Suprapubic skin (tissue), 3 donors: ENCODE results near the gene GVQW3.

Source experiments
- POLR2A ChIP-seq, 2 donors: fragments of 450-650 bp; IDR thresholded peaks; one replicate each; pipeline ENCODE4 v1.6.1; 2017; ENCODE audit warnings: antibody characterized with exemption in 2 of 2, mild to moderate bottlenecking in 2 of 2, moderate library complexity in 2 of 2
- TF ChIP-seq, protein P1 (sequence below), 2 donors: fragments of 200-600 bp in 1 of 2; fragments of 450-650 bp in 1 of 2; sonication (generic) in 1 of 2; IDR thresholded peaks; one replicate each; pipeline ENCODE4 v1.5.1; 2016 to 2019; ENCODE audit warnings: antibody characterized with exemption in 2 of 2, mild to moderate bottlenecking in 1 of 2, moderate library complexity in 1 of 2

DNA sequence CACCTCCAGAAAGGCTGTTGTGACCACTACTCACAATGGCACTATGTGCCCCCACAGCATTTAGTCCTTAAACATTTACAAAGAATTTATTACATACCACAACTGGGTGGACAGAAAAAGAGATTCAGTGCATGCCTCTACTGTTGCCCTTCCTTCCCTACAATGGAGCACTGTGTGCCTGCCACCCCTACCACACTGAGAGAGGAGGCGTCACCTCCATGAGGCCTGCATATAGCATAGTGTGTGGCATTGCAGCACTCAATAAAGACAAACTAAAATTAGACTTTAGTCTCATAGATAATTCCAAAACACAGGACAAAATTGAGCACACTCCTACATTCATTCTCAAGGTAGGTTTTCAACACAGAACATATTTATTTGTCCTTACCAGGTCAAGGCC, 26.0 kb upstream of the GVQW3 start:
- no peak for TF ChIP-seq POLR2A (IDR thresholded peaks at IDR 0.05)
- TF ChIP-seq, protein P1, sequence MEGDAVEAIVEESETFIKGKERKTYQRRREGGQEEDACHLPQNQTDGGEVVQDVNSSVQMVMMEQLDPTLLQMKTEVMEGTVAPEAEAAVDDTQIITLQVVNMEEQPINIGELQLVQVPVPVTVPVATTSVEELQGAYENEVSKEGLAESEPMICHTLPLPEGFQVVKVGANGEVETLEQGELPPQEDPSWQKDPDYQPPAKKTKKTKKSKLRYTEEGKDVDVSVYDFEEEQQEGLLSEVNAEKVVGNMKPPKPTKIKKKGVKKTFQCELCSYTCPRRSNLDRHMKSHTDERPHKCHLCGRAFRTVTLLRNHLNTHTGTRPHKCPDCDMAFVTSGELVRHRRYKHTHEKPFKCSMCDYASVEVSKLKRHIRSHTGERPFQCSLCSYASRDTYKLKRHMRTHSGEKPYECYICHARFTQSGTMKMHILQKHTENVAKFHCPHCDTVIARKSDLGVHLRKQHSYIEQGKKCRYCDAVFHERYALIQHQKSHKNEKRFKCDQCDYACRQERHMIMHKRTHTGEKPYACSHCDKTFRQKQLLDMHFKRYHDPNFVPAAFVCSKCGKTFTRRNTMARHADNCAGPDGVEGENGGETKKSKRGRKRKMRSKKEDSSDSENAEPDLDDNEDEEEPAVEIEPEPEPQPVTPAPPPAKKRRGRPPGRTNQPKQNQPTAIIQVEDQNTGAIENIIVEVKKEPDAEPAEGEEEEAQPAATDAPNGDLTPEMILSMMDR (IDR thresholded peaks at IDR 0.05), result no peak
